MM.1S (cell line): Measurements from ENCODE around the gene NTRK1.

Experiments used
- DNase-seq: peaks from one replicate; pipeline ENCODE4 v3.0.0-alpha.2; 2015
- H2AFZ ChIP-seq: fragments of 300-600 bp; sonication (generic); 2 replicates; pipeline ENCODE4 v1.6.0; 2016; ENCODE audit warnings: antibody characterized with exemption, low read length
- H3F3A ChIP-seq: fragments of 300-600 bp; sonication (generic); 2 replicates; pipeline ENCODE4 v1.6.1; 2016; ENCODE audit warnings: mild to moderate bottlenecking, antibody characterized with exemption, low read length, moderate library complexity, mixed read lengths; ENCODE audit not compliant: insufficient read depth
- H3K27ac ChIP-seq: fragments of 300-600 bp; sonication (generic); 2 replicates; pipeline ENCODE4 v1.5.1; 2016; ENCODE audit warnings: mild to moderate bottlenecking, low read length
- H3K27me3 ChIP-seq: fragments of 300-600 bp; sonication (generic); replicated peaks from 2 replicates; pipeline ENCODE4 v1.6.0; 2016; ENCODE audit warnings: low read length; ENCODE audit not compliant: insufficient read depth
- H3K36me3 ChIP-seq: fragments of 300-600 bp; sonication (generic); replicated peaks from 2 replicates; pipeline ENCODE4 v1.6.1; 2016; ENCODE audit warnings: mild to moderate bottlenecking, low read length, mixed read lengths; ENCODE audit not compliant: insufficient read depth
- H3K4me1 ChIP-seq: fragments of 300-600 bp; sonication (generic); 2 replicates; pipeline ENCODE4 v1.6.1; 2016; ENCODE audit warnings: low read length, mixed read lengths
- H3K4me2 ChIP-seq: fragments of 300-600 bp; sonication (generic); 2 replicates; pipeline ENCODE4 v1.6.0; 2016; ENCODE audit warnings: low read depth, low read length
- H3K4me3 ChIP-seq: fragments of 300-600 bp; sonication (generic); 2 replicates; pipeline ENCODE4 v1.5.1; 2016; ENCODE audit warnings: low read length, mixed read lengths
- H3K79me2 ChIP-seq: fragments of 300-600 bp; sonication (generic); 2 replicates; pipeline ENCODE4 v1.6.1; 2016; ENCODE audit warnings: mixed run types, low read length, mixed read lengths
- H3K9ac ChIP-seq: fragments of 300-600 bp; sonication (generic); 2 replicates; pipeline ENCODE4 v1.6.1; 2016; ENCODE audit warnings: low read length, mixed read lengths
- H3K9me2 ChIP-seq: fragments of 300-600 bp; sonication (generic); replicated peaks from 2 replicates; pipeline ENCODE4 v1.6.1; 2016; ENCODE audit warnings: mild to moderate bottlenecking, low read length, mixed read lengths; ENCODE audit not compliant: insufficient read depth
- H3K9me3 ChIP-seq: fragments of 300-600 bp; sonication (generic); replicated peaks from 2 replicates; pipeline ENCODE4 v1.6.1; 2016; ENCODE audit warnings: mild to moderate bottlenecking, low read length, mixed read lengths; ENCODE audit not compliant: insufficient read depth
- H4K20me1 ChIP-seq: fragments of 300-600 bp; sonication (generic); 2 replicates; pipeline ENCODE4 v1.6.1; 2016; ENCODE audit warnings: mild to moderate bottlenecking, low read length, moderate library complexity, mixed read lengths; ENCODE audit not compliant: insufficient read depth
- EZH2 ChIP-seq: fragments of 300-600 bp; sonication (generic); optimal IDR thresholded peaks from 2 replicates; pipeline ENCODE3; 2017; ENCODE audit warnings: low read depth, mild to moderate bottlenecking, antibody characterized with exemption, low read length, mixed read lengths
- EZH2phosphoT487 ChIP-seq: fragments of 300-600 bp; sonication (generic); IDR thresholded peaks from 2 replicates; pipeline ENCODE4 v1.6.1; 2018; ENCODE audit warnings: antibody characterized with exemption, low read length
- TF ChIP-seq, protein P1 (sequence below): fragments of 300-600 bp; sonication (generic); IDR thresholded peaks from 2 replicates; pipeline ENCODE4 v1.5.1; 2016; ENCODE audit warnings: antibody characterized with exemption, low read length, mixed read lengths

The NTRK1 gene

DNA sequence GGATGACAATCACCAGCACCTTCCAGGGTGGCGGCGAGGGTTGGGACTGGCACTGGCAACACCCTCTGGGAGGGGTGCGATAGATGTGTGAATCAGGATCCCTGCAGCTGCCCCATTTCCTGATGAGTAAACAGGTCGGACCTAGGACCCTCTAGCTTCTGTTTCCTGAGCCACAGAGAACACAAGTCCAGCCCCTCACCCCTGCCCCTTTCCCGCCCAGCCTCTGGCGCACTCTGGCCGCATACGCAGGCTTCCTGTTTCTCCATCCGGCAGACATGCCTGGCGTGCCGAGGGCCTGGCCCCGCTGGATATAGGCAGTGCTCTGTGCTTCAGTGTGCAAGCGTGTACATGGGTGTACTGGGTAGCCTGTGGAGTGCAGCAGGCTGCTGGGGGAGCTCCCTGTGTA, 37.5 kb downstream of the NTRK1 start:
- H3K4me2 ChIP-seq: no peak overlapping the region
- H3K9ac ChIP-seq: no peak overlapping the region

DNA sequence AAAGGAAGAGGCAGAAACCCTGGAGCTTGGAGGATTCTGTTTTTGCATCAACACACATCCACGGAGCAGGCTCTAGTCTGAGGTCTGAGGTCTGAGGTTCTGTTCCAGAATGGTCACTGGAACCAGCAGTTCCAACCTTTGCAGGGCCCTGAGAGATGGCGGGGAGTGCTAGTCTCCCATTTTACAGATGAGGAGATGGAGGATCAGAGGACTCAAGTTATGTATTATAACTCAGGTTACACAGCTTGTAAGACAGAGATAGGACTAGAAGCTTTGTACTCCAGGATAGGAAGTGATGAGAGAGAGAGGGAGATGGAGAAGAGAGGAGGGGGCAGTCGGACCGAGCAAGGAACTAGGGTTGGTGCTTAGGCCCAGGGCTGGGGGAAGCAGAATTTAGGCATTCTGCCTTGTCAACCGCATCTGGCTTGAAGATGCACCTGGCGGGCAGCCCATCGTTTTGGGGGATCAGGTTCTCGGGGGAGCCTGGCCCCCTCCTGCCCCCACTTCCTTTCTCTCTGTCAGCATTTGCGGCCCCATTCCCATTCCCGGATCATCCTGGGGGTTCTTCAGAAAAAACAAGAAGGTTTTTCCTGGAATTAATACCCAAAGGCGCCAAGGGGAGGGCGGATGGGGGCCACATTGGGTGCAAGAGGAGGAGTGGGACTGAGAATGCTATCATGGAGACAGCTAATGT, 38.5 kb downstream of the NTRK1 start:
- H3K9me2 ChIP-seq: no peaks in the 10 kb centered on the region
- DNase-seq: no peak
- H3K27ac ChIP-seq: no peak overlapping the region
- TF ChIP-seq EZH2: no peak
- TF ChIP-seq, protein P1, sequence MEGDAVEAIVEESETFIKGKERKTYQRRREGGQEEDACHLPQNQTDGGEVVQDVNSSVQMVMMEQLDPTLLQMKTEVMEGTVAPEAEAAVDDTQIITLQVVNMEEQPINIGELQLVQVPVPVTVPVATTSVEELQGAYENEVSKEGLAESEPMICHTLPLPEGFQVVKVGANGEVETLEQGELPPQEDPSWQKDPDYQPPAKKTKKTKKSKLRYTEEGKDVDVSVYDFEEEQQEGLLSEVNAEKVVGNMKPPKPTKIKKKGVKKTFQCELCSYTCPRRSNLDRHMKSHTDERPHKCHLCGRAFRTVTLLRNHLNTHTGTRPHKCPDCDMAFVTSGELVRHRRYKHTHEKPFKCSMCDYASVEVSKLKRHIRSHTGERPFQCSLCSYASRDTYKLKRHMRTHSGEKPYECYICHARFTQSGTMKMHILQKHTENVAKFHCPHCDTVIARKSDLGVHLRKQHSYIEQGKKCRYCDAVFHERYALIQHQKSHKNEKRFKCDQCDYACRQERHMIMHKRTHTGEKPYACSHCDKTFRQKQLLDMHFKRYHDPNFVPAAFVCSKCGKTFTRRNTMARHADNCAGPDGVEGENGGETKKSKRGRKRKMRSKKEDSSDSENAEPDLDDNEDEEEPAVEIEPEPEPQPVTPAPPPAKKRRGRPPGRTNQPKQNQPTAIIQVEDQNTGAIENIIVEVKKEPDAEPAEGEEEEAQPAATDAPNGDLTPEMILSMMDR: no peak
- TF ChIP-seq EZH2phosphoT487: no peak
- H3K36me3 ChIP-seq: no peaks in the 10 kb centered on the region
- no peak overlapping the region for H3K4me2 ChIP-seq
- H4K20me1 ChIP-seq: no peaks in the 10 kb centered on the region
- H3K79me2 ChIP-seq: no peaks in the 10 kb centered on the region
- no peak overlapping the region for H3K4me3 ChIP-seq
- no peak overlapping the region for H2AFZ ChIP-seq
- H3K4me1 ChIP-seq: no peaks in the 10 kb centered on the region
- H3K27me3 ChIP-seq: peaks cover 99% of the 10 kb centered on the region
- H3K9me3 ChIP-seq: no peaks in the 10 kb centered on the region
- no peak overlapping the region for H3K9ac ChIP-seq
- H3F3A ChIP-seq: no peaks in the 10 kb centered on the region

More for the DNA sequence above, 37.5 kb downstream of the NTRK1 start:
- Histone ChIP-seq H3K79me2 (no peaks in the 10 kb centered on the region), H3K9me3 (no peaks in the 10 kb centered on the region), H3K36me3 (no peaks in the 10 kb centered on the region), H2AFZ (no peak overlapping the region), H3K9me2 (no peaks in the 10 kb centered on the region), H3K4me3 (no peak overlapping the region), H3F3A (no peaks in the 10 kb centered on the region), H3K27me3 (peaks cover 99% of the 10 kb centered on the region), H3K4me1 (no peaks in the 10 kb centered on the region), H4K20me1 (no peaks in the 10 kb centered on the region), H3K27ac (no peak overlapping the region)
- no peak for TF ChIP-seq EZH2
- TF ChIP-seq EZH2phosphoT487: no peak
- TF ChIP-seq, protein P1: no peak
- no peak for DNase-seq

DNA sequence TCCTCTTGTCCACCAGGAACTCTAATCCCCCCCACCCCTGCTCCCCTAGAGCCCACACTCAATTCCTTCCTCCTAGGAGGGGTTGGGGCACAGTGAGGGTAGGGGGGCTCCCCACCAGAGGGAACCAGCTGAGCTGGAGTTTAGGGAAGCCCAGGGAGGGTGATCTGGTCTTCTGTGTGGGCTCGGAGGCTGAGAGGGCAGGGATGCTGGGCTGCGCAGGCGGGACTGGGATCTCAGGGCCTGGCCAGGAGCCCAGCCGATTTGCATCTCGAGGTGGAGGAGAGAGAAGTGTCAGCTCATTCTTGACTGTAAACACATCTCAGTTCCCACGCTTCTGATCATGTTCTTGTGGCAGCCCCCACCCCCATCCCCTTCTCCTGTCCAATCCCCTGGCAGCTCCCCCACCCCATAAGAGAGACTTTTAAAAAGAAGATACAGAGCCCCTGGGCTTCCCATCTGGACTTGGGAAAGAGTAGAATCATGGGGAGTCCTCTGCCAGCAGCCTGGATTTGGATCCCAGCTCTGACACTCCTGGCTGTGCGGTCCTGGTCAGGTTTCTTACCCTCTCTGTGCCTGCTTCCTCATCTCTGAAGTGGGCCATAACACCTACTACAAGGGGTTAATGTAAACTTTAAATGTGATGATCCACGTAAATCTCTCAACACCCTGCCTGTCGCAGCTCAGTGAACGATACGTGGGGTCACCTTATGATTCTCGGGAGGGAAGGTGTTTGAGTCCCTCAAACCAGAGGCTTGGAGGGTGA, 39.5 kb downstream of the NTRK1 start:
- Histone ChIP-seq H3K27me3 (peaks cover 99% of the 10 kb centered on the region), H3F3A (no peaks in the 10 kb centered on the region), H3K27ac (no peak overlapping the region), H3K4me2 (no peak overlapping the region), H2AFZ (no peak overlapping the region), H4K20me1 (no peaks in the 10 kb centered on the region), H3K4me3 (no peak overlapping the region), H3K9me2 (no peaks in the 10 kb centered on the region), H3K4me1 (no peaks in the 10 kb centered on the region), H3K9ac (no peak overlapping the region), H3K79me2 (no peaks in the 10 kb centered on the region), H3K9me3 (no peaks in the 10 kb centered on the region), H3K36me3 (no peaks in the 10 kb centered on the region)
- DNase-seq: no peak
- TF ChIP-seq EZH2phosphoT487 (no peak), EZH2 (no peak)
- TF ChIP-seq, protein P1: no peak
